GM12878 (cell line): ENCODE results near the gene ADCY6. TPM values are rescaled to one million over a fixed set of nuclear protein-coding genes. Genes with fewer than 3 reads are reported as not detected.

Experiments used
- ATAC-seq: fragments of 200-7000 bp; cut with Tn5 transposase; 3 replicates; pipeline ENCODE4 v1.9.1; 2020; ENCODE audit warnings: mild to moderate bottlenecking, moderate library complexity
- BruUV-seq: library from RNA; stranded (reverse); fragments of 400-500 nt; replicated peaks from 2 replicates; lab custom pipeline; 2021; lab: Mats Ljungman, UMichigan
- CTCF ChIA-PET: fragments of 300-600 bp; sonication (Branson Sonifier 250); formaldehyde crosslinking; extraction: SDS; loops from one replicate; lab custom pipeline; 2021; ENCODE audit warnings: inconsistent platforms; lab: Yijun Ruan, JAX
- POLR2A ChIA-PET: fragments of 350-600 bp; formaldehyde crosslinking; extraction: SDS; loops from one replicate; lab custom pipeline; 2021; ENCODE audit warnings: inconsistent platforms; lab: Charles Lee
- RAD21 ChIA-PET: fragments of 300-600 bp; sonication (Branson Sonifier 250); formaldehyde crosslinking; loops from one replicate; lab custom pipeline; 2023; ENCODE audit warnings: antibody characterized with exemption; ENCODE audit not compliant: unreplicated experiment; lab: Charles Lee
- SMC1A ChIA-PET: fragments of 300-600 bp; sonication (Branson Sonifier 250); formaldehyde crosslinking; loops from one replicate; lab custom pipeline; 2023; ENCODE audit not compliant: unreplicated experiment, uncharacterized antibody; lab: Charles Lee
- DNase-seq: peaks from one replicate; pipeline ENCODE4 v3.0.0-alpha.2; 2011; ENCODE audit warnings: low read depth, low spot score
- FAIRE-seq: peaks from 3 replicates; lab custom pipeline; 2011; peaks lifted over from hg19 to GRCh38; lab: Jason Lieb, UNC
- H2AFZ ChIP-seq: 2 replicates; pipeline ENCODE4 v1.6.0; 2011; ENCODE audit warnings: low read depth, low read length, control low read depth; ENCODE audit not compliant: control insufficient read depth
- H3K27ac ChIP-seq: 2 replicates; pipeline ENCODE4 v1.5.1; 2011; ENCODE audit warnings: control low read depth; ENCODE audit not compliant: control insufficient read depth, insufficient read depth
- H3K27me3 ChIP-seq, 2 experiments: replicated peaks in 1 of 2; 2 replicates each; pipeline versions ENCODE4 v1.6.0 to v1.6.1; 2011; ENCODE audit warnings: low read length in 1 of 2; ENCODE audit not compliant: control insufficient read depth in 2 of 2, insufficient read depth in 2 of 2
- H3K36me3 ChIP-seq, 2 experiments: 2 replicates each; pipeline ENCODE4 v1.5.1; 2011; ENCODE audit warnings: low read length in 1 of 2; ENCODE audit not compliant: control insufficient read depth in 2 of 2, insufficient read depth in 2 of 2
- H3K4me1 ChIP-seq: 2 replicates; pipeline ENCODE4 v1.6.1; 2011; ENCODE audit warnings: mild to moderate bottlenecking, low read length, moderate library complexity, mixed read lengths; ENCODE audit not compliant: control insufficient read depth, insufficient read depth
- H3K4me2 ChIP-seq: 2 replicates; pipeline ENCODE4 v1.6.0; 2011; ENCODE audit warnings: control low read depth; ENCODE audit not compliant: control insufficient read depth, insufficient read depth
- H3K4me3 ChIP-seq: fragments of 200-600 bp; sonication (generic); 2 replicates; pipeline ENCODE4 v1.5.1; 2016
- H3K79me2 ChIP-seq: 2 replicates; pipeline ENCODE4 v1.6.0; 2011; ENCODE audit warnings: low read length; ENCODE audit not compliant: control insufficient read depth, insufficient read depth
- H3K9ac ChIP-seq: 2 replicates; pipeline ENCODE4 v1.8.0; 2011; ENCODE audit warnings: low read length, control low read depth, mixed read lengths; ENCODE audit not compliant: control insufficient read depth, insufficient read depth
- H3K9me3 ChIP-seq: replicated peaks from 3 replicates; pipeline ENCODE4 v1.5.1; 2011; ENCODE audit warnings: mild to moderate bottlenecking, low read length; ENCODE audit not compliant: control insufficient read depth, insufficient read depth
- H4K20me1 ChIP-seq: 2 replicates; pipeline ENCODE4 v1.6.0; 2011; ENCODE audit not compliant: control insufficient read depth, insufficient read depth
- ASH2L ChIP-seq: fragments of 300-600, 200-600 bp; sonication (generic); IDR thresholded peaks from 2 replicates; pipeline ENCODE4 v1.6.1; 2017; ENCODE audit warnings: low read depth, mild to moderate bottlenecking, borderline replicate concordance
- EP300 ChIP-seq, 2 experiments: fragments of 150-350 bp in 1 of 2; IDR thresholded peaks; 2 replicates each; pipeline ENCODE4 v1.6.1; 2011 to 2012; ENCODE audit warnings: low read depth in 2 of 2, low read length in 2 of 2, borderline replicate concordance in 1 of 2, improper control_type of control experiment in 1 of 2, inconsistent platforms in 1 of 2; ENCODE audit not compliant: control insufficient read depth in 1 of 2
- JUND ChIP-seq: IDR thresholded peaks from 2 replicates; pipeline ENCODE4 v1.6.1; 2012; ENCODE audit warnings: low read depth, mild to moderate bottlenecking, low read length, improper control_type of control experiment, moderate library complexity
- MEF2B ChIP-seq: fragments of 450-650 bp; IDR thresholded peaks from 2 replicates; pipeline ENCODE4 v1.6.1; 2018; ENCODE audit warnings: mild to moderate bottlenecking, moderate library complexity; ENCODE audit not compliant: partially characterized antibody, poor library complexity, severe bottlenecking
- NFXL1 ChIP-seq: fragments of 450-650 bp; IDR thresholded peaks from 2 replicates; pipeline ENCODE4 v1.6.1; 2017; ENCODE audit warnings: antibody characterized with exemption, mild to moderate bottlenecking, borderline replicate concordance
- PAX8 ChIP-seq: fragments of 450-650 bp; IDR thresholded peaks from 2 replicates; pipeline ENCODE4 v1.6.1; 2017; ENCODE audit warnings: mild to moderate bottlenecking, moderate library complexity
- SPI1 ChIP-seq: IDR thresholded peaks from 2 replicates; pipeline ENCODE4 v1.6.1; 2011; ENCODE audit warnings: low read depth, mild to moderate bottlenecking, low read length, moderate library complexity, borderline replicate concordance; ENCODE audit not compliant: insufficient read depth
- SUZ12 ChIP-seq: fragments of 200-600 bp; sonication (generic); IDR thresholded peaks from one replicate; pipeline ENCODE4 v1.6.1; 2018; ENCODE audit warnings: antibody characterized with exemption, mild to moderate bottlenecking; ENCODE audit not compliant: unreplicated experiment
- ZZZ3 ChIP-seq: IDR thresholded peaks from 2 replicates; pipeline ENCODE4 v1.6.1; 2011; ENCODE audit warnings: low read depth; ENCODE audit not compliant: control insufficient read depth, insufficient read length
- WGBS: methylation state at CpG from one replicate; pipeline ENCODE4 v1.1.6; 2016; ENCODE audit warnings: low lambda C conversion rate; ENCODE audit not compliant: insufficient replicate concordance, insufficient coverage; ENCODE audit errors: missing lambda C conversion rate; 5-methylcytosine and 5-hydroxymethylcytosine counted together
- in situ Hi-C: fragments of 300-500 bp; cut with MboI; formaldehyde crosslinking; loops from 9 replicates; pipeline ENCODE4 v1.14.3; 2018; ENCODE audit warnings: mixed read lengths
- intact Hi-C: fragments of 100-400 bp; cut with micrococcal nuclease; formaldehyde crosslinking; loops from one replicate; pipeline ENCODE4 v1.14.2; 2022; ENCODE audit not compliant: unreplicated experiment
- polyA plus RNA-seq, 11 experiments: library from polyadenylated mRNA; depleted of rRNA in 4 of 11; unstranded in 6 of 11; stranded (reverse) in 5 of 11; fragments of >200 nt; fragmentation: Nextera tagmentation in 4 of 11; fragmentation: Illumina TruSeq in 1 of 11; extraction: Ambion mirVana in 4 of 11; extraction: Trizol in 1 of 11; gene quantifications; 1 replicate in 1 of 11; 2 replicates in 10 of 11; pipeline versions ENCODE4 v1.2.1 to v1.2.3, GENCODE V29; 2011 to 2016; ENCODE audit warnings: inconsistent platforms in 2 of 11, missing spikeins in 2 of 11, low read depth in 1 of 11
- total RNA-seq, 4 experiments: library from RNA; depleted of rRNA in 3 of 4; stranded (reverse); fragments of >200 nt in 3 of 4; fragmentation: Illumina TruSeq in 1 of 4; extraction: Trizol in 1 of 4; gene quantifications; 2 replicates each; pipeline versions ENCODE4 v1.2.1 to v1.2.3, GENCODE V29; 2013 to 2021

Gene ADCY6
- total and polyA plus RNA-seq, 10 of the 15 experiments (the other 5 are each of a cell fraction or from before 2014, with no cell fraction given) = 0.03 to 2.0 (median 0.14) TPM; not detected in 1

- WGBS = 75% methylated on average over 27 of the region's 29 CpGs
- FAIRE-seq = no peak
- no peak for ATAC-seq
- Histone ChIP-seq H3K9me3 (no peaks in the 10 kb centered on the region), H3K4me1 (peaks cover 4% of the 10 kb centered on the region), H3K27me3 (no peaks in the 10 kb centered on the region), H3K27ac (no peak overlapping the region), H4K20me1 (no peaks in the 10 kb centered on the region), H3K9ac (no peak overlapping the region), H3K4me2 (no peak overlapping the region), H3K79me2 (no peaks in the 10 kb centered on the region), H3K36me3 (no peaks in the 10 kb centered on the region), H3K4me3 (no peak overlapping the region), H2AFZ (no peak overlapping the region)
- intact Hi-C loops (no loop called here), in situ Hi-C loops (no loop called here)
- no TSS peak for BruUV-seq
- ChIA-PET POLR2A (no interaction called here), CTCF (no interaction called here), SMC1A (no interaction called here), RAD21 (no interaction called here)
- TF ChIP-seq SUZ12 = no peak
- no peak for TF ChIP-seq PAX8
- TF ChIP-seq NFXL1 = no peak
- TF ChIP-seq ASH2L = no peak
- TF ChIP-seq ZZZ3 = no peak
- TF ChIP-seq SPI1 = no peak
- TF ChIP-seq MEF2B = no peak
- TF ChIP-seq JUND = no peak
- TF ChIP-seq EP300 (IDR thresholded peaks at IDR 0.05; ENCODE audit: borderline replicate concordance in 1 of 2, control insufficient read depth in 1 of 2, low read depth in 2 of 2, low read length in 2 of 2) = no peak
- DNase-seq = no peak
Observed at GRCh38 chr12:48775991-48776649, 12.8 kb downstream of the ADCY6 start.
